Activated CD4-positive, alpha-beta T cell treated with anti-CD3 and anti-CD28 coated beads, Interleukin-2, Interleukin-4, amounts not matched to agents 100 ng/mL and 50 ng/mL, durations not matched to agents 16 hours and 8 hours (primary cell): ENCODE measurements around the gene CTIF.

ENCODE experiments used
- DNase-seq: peaks from one replicate; pipeline ENCODE4 v3.0.0-alpha.2; 2020; ENCODE audit warnings: low spot score

CTIF gene

GRCh38 chr18:48803951-48804855 is 265.4 kb downstream of the CTIF start:
- no peak for DNase-seq

DNA sequence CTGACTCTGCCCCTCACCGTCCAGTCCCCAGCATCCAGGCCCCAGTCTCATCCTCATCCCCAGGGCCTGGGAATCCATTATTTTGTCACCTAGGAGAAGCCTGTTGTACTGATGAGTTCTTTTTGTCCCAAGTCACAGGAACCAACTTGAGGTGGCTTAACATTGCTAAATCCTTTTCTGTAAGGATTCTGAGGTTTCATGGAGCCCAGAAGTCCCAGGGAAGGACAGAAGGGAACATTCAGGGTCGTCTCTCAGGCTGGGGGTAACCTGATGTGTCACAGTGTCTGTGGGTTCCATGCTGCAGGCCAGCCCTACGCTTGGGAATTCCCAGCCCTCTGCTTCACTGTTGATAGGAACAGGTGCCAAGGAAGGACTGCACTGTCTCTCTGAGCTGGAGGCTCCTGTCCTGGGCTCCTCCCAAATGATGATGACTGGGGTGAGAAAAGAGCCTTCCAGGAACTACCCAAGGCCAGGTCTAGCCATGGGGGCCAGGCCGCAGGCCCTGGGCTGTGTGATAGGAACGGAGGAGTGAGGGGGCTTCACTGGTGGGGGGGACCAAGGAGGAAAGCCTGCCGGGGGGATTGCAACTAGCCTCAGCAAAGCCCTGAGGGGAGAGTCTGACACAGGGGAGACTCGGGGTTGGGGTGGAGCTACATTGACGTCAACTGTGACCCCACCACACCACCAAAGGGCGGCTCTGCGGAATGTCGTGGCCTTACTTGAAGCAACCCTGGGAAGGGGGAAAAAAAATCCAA is 266.2 kb downstream of the CTIF start:
- DNase-seq: no peak

- DNase-seq: no peak
Observed at GRCh38 chr18:48805826-48806535, 267.1 kb downstream of the CTIF start.

GRCh38 chr18:48806551-48807261 is 267.9 kb downstream of the CTIF start:
- DNase-seq: no peak

DNA sequence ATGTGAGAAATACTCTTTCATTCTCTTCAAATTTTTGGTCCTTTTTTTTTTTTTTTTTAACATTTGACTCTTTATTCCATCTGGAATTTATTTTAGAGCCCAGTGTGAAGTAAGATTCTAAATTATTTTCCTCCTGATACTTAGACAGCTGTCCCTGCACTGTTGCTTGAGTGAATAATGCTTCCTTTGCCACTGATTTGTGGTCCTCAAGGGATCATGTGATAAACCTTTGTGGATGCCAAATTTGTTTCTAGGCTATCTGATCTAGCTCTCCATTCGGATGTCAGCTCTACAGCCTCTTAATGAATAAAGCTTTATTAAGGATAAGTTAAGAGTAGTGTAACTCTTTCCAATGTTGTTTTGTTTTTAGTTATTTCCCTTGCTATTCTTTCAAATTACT is 269.6 kb downstream of the CTIF start:
- no peak for DNase-seq

DNA sequence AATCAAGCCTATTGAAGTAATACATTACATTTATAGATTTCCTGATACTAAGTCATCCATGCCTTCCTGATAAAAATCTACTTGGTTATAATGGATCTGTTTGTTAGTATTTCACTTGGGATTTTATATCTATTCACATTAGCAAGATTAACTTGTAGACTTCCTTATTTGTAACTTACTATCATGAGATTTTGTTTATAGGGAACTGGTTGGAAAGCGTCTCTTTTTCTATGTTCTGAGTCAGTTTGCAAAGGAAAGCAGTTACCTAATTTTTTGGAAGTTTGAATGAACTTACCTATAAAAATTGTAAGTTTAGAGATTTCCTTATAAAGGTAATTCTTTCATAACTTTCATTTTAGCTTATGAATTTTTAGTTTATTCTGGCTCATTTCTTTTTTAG is 270.5 kb downstream of the CTIF start:
- DNase-seq: no peak

DNA sequence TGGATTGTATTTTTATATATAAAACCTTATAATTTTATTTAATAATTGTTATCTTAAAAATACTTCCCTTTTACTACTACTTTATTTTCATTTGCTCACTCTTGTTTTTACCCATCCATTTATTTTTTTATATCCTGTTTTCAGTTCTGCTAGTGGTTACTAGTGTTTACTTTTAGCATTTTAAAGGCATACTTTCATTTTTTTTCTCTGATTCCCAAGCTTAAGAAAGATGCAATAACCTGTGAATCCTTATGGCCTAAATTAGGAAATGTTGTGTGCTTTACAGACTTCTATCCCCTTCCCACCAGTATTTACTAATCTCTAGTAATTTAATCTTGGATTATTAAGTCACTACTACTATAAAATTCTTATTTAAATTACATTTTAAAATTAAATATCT is 272.0 kb downstream of the CTIF start:
- no peak for DNase-seq

GRCh38 chr18:48811401-48811800 is 272.6 kb downstream of the CTIF start:
- DNase-seq: no peak

DNA sequence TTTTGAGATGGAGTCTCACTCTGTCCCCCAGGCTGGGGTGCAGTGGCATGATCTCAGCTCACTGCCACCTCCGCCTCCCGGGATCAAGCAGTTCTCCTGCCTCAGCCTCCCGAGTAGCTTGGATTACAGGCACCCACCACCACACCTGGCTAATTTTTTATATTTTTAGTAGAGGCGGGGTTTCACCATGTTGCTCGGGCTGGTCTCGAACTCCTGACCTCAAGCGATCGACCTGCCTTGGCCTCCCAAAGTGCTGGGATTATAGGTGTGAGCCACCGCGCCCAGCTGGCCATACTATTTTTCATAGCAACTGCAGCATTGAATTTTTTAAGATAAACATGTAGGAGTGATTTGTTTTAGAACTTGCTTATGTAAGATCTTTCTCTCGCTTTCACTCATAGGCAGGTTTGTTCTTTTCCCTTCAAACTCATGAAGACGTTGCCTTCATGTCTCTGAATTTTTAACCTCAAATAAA is 273.2 kb downstream of the CTIF start:
- peak; percentile 61 for DNase-seq

DNA sequence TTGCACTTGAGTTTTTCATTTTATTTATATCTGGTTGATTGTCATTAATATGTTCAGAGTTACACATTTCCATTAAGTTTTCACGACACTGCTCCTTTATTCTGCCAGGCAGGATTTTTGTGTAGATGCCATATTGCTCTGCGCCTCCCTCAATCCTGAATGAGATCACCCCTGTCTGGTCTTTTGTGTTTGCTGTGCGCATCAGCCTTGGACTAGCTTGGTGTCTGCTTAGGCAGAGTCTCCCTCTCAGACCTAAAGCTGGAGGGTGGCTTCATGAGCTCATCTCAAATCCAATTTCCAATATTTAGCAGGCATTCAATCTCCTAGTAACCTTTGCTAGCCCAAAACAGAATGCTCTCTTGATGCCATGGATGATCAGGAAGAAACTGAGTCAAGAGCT is 274.5 kb downstream of the CTIF start:
- no peak for DNase-seq

- DNase-seq: no peak
Observed at GRCh38 chr18:48813833-48814489, 275.1 kb downstream of the CTIF start.

GRCh38 chr18:48814490-48815178 is 275.8 kb downstream of the CTIF start:
- no peak for DNase-seq

DNA sequence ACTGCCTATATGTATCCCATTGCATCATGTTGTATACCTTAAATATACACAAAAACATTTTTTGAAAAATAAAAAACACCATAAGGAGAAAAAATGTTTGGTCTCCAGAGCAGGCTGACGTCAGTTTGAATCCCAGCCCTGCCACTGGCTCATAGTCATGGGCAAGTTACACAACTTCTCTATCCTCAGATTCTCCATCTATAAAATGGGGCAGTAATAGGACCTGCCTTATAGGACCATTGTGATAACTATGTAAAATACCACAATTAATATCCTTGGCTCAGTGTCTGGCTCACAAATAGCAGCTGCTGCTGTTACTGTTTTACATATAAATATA is 276.3 kb downstream of the CTIF start:
- DNase-seq: no peak

GRCh38 chr18:48815581-48816324 is 276.9 kb downstream of the CTIF start:
- DNase-seq: no peak

DNA sequence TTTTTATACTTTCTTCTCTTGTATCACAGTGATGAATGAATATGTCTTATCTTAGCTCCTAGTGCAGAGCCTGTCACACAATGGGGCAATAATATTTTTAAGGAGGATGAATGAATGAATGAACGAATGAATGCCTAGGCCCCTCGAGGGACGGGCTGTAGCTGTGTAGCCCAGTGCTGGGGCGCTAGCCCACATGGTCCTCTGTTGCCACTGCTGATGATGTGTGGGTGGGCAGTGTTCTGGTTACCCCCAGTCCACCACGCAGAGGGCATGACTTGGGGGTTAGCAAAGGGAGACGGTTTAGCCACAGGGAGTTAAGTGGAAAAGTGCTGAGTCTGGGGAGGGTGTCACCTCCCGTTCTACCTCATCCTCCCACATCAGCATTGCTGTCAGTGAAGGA is 277.7 kb downstream of the CTIF start:
- DNase-seq: no peak

GRCh38 chr18:48817021-48817461 is 278.2 kb downstream of the CTIF start:
- no peak for DNase-seq

DNA sequence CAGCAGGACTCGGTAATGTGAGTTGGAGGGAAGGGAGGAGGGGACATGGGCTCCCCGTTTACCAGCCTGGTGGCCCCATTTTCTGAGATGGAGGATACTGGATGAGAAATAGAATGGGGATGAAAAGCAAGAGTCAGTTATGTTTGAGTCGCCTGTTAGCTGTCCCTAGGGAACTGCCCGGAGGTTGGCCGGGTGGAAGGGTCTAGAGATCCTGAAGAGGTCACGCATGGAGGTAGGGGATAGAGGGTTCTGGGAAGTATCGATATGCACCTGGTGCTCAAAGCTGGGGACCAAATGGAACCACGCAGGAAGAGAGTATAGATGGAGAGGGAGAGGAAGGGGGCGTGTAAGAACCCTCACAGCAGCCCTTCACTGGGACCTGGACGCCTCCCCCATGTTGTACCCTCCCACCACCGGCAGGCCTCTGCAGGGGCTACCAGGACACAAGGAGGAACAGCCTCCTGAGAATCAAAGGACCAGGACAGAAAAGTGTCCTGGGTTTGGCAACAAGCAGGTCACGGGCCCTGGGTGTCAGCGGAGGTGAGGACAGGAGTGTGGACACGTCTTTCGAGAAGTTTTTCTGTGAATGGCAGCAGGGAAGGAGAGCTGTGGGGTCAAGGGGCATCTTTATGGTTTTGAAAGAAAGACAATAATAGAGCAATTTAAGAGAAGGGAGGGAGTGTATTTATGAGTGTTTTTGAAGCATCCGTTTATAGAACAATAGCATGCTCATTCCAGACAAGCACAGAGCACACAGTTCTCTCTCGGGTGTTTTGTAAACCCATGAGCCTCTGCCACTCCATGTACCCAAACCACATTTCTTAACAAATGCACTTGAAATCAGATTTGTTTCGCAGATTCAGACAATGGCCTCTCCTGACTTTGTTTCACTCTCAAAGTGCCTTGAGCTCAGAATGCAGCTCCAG is 279.8 kb downstream of the CTIF start:
- no peak for DNase-seq

- no peak for DNase-seq
Observed at GRCh38 chr18:48819276-48819675, 280.4 kb downstream of the CTIF start.
